ENCODE measurements around the gene PVR.
A peak's percentile ranks its signal among the peaks of the same experiment; 100 is the strongest.

PVR gene

GRCh38 chr19:44643605-44644401, at the start of gene PVR:
TSS of gene PVR (plus strand) at chr19:44643910. CDS start at chr19:44644097, 187 bp downstream.
- ChIA-PET CTCF (interaction anchor here (0.6 to 1.1 kb wide), 4 partner anchors 13 to 101 kb away, joined by 3 read pairs; no protein-coding TSS in a partner anchor), POLR2A (ENCODE audit: low non-redundant PET) (interaction anchor here (0.6 to 1.3 kb wide), 2 partner anchors 17 to 67 kb away, joined by 3 to 12 read pairs; no protein-coding TSS in a partner anchor)
- peak; percentile 89 for DNase-seq (ENCODE audit: low spot score)
- TF ChIP-seq CTCF (conservative IDR thresholded peaks at IDR 0.05; ENCODE audit: low read depth), result no peak
- H3K27ac ChIP-seq, result peak within 1 kb of the TSS; percentile 90

- TF ChIP-seq CTCF (conservative IDR thresholded peaks at IDR 0.05; ENCODE audit: low read depth), result no peak
- no peak for DNase-seq (ENCODE audit: low spot score)
- POLR2A ChIA-PET (ENCODE audit: low non-redundant PET), result no interaction called here
- no peak overlapping the region for H3K27ac ChIP-seq
- CTCF ChIA-PET, result interaction anchor here (0.5 to 1.0 kb wide), 4 partner anchors 13 to 174 kb away, joined by 3 to 4 read pairs (median 3); no protein-coding TSS in a partner anchor
Measured at GRCh38 chr19:44596428-44597130, 47.1 kb upstream of the PVR start.

- no peak overlapping the region for H3K27ac ChIP-seq
- CTCF ChIA-PET, result interaction anchor here (0.5 to 1.0 kb wide), 2 partner anchors 19 to 174 kb away, joined by 3 read pairs; no protein-coding TSS in a partner anchor
- POLR2A ChIA-PET (ENCODE audit: low non-redundant PET), result no interaction called here
- no peak for DNase-seq (ENCODE audit: low spot score)
- TF ChIP-seq CTCF (conservative IDR thresholded peaks at IDR 0.05; ENCODE audit: low read depth), result no peak
Measured at GRCh38 chr19:44597131-44597491, 46.6 kb upstream of the PVR start.

GRCh38 chr19:44598355-44598754, 45.4 kb upstream of the PVR start:
- no peak for DNase-seq (ENCODE audit: low spot score)
- CTCF ChIA-PET, result interaction anchor here (0.9 kb wide), 1 partner anchor 21 kb away, joined by 3 read pairs; no protein-coding TSS in a partner anchor
- H3K27ac ChIP-seq, result no peak overlapping the region
- POLR2A ChIA-PET (ENCODE audit: low non-redundant PET), result no interaction called here
- TF ChIP-seq CTCF (conservative IDR thresholded peaks at IDR 0.05; ENCODE audit: low read depth), result no peak

GRCh38 chr19:44598880-44599279, 44.8 kb upstream of the PVR start:
- ChIA-PET POLR2A (ENCODE audit: low non-redundant PET) (no interaction called here), CTCF (interaction anchor here (0.9 kb wide), 1 partner anchor 22 kb away, joined by 3 read pairs; no protein-coding TSS in a partner anchor)

More at GRCh38 chr19:44598880-44599279, 44.8 kb upstream of the PVR start:
- no peak for TF ChIP-seq CTCF (conservative IDR thresholded peaks at IDR 0.05; ENCODE audit: low read depth)
- no peak overlapping the region for H3K27ac ChIP-seq
- no peak for DNase-seq (ENCODE audit: low spot score)
